Fibroblast of peridontal ligament (primary cell): ENCODE results near the gene LGR4.

Experiments
- DNase-seq: peaks from one replicate; pipeline ENCODE4 v3.0.0-alpha.2; 2010; ENCODE audit errors: extremely low read depth

Gene LGR4

GRCh38 chr11:27427183-27427980, 45.2 kb downstream of the LGR4 start:
- DNase-seq, result peak; percentile 53

GRCh38 chr11:27425814-27426213, 46.8 kb downstream of the LGR4 start:
- DNase-seq, result no peak

GRCh38 chr11:27423125-27423524, 49.5 kb downstream of the LGR4 start:
- DNase-seq, result peak; percentile 95

GRCh38 chr11:27421819-27422494, 50.6 kb downstream of the LGR4 start:
- DNase-seq, result no peak

GRCh38 chr11:27420722-27421572, 51.6 kb downstream of the LGR4 start:
- DNase-seq, result no peak

- DNase-seq, result no peak
Measured at GRCh38 chr11:27420217-27420616, 52.4 kb downstream of the LGR4 start.

GRCh38 chr11:27418356-27418755, 54.2 kb downstream of the LGR4 start:
- DNase-seq, result no peak

- no peak for DNase-seq
Measured at GRCh38 chr11:27416568-27417176, 55.9 kb downstream of the LGR4 start.

- no peak for DNase-seq
Measured at GRCh38 chr11:27414644-27415043, 57.9 kb downstream of the LGR4 start.

GRCh38 chr11:27413218-27413617, 59.4 kb downstream of the LGR4 start:
- no peak for DNase-seq

- no peak for DNase-seq
Measured at GRCh38 chr11:27412192-27412691, 60.3 kb downstream of the LGR4 start.

- DNase-seq, result no peak
Measured at GRCh38 chr11:27411328-27411727, 61.3 kb downstream of the LGR4 start.

- DNase-seq, result peak; percentile 57
Measured at GRCh38 chr11:27410272-27410671, 62.3 kb downstream of the LGR4 start.

GRCh38 chr11:27409742-27410141, 62.8 kb downstream of the LGR4 start:
- DNase-seq, result no peak

- DNase-seq, result no peak
Measured at GRCh38 chr11:27409049-27409448, 63.5 kb downstream of the LGR4 start.

GRCh38 chr11:27408246-27408800, 64.3 kb downstream of the LGR4 start:
- DNase-seq, result no peak

- DNase-seq, result no peak
Measured at GRCh38 chr11:27406498-27407354, 65.9 kb downstream of the LGR4 start.

- DNase-seq, result peak; percentile 64
Measured at GRCh38 chr11:27405134-27405533, 67.5 kb downstream of the LGR4 start.

GRCh38 chr11:27404427-27404826, 68.2 kb downstream of the LGR4 start:
- DNase-seq, result no peak

- no peak for DNase-seq
Measured at GRCh38 chr11:27403195-27403594, 69.4 kb downstream of the LGR4 start.
